HEK293 (cell line): ENCODE measurements around the gene IRF2BPL.

Experiments
- CTCF ChIA-PET: fragments of 350-600 bp; formaldehyde crosslinking; extraction: SDS; loops from one replicate; lab custom pipeline; 2021; ENCODE audit warnings: antibody characterized with exemption; lab: Yijun Ruan, JAX
- POLR2A ChIA-PET: fragments of 300-600 bp; formaldehyde crosslinking; extraction: SDS; loops from one replicate; lab custom pipeline; 2020; ENCODE audit warnings: antibody characterized with exemption, inconsistent platforms; lab: Yijun Ruan, JAX
- H3K27ac ChIP-seq: fragments of 200-500 bp; sonication (Bioruptor generic); 2 replicates; pipeline ENCODE4 v1.5.1; 2014; ENCODE audit warnings: low read depth, low read length, control low read depth, inconsistent platforms; ENCODE audit errors: extremely low read depth
- H3K36me3 ChIP-seq, 2 experiments: fragments of 200-500 bp in 1 of 2; sonication (Bioruptor generic) in 1 of 2; 1 replicate in 1 of 2; 2 replicates in 1 of 2; pipeline ENCODE4 v1.5.1; 2014 to 2017; ENCODE audit warnings: inconsistent platforms in 2 of 2, low read length in 2 of 2; ENCODE audit not compliant: control insufficient read depth in 2 of 2, insufficient read depth in 1 of 2
- H3K4me1 ChIP-seq: fragments of 200-500 bp; sonication (Bioruptor generic); 2 replicates; pipeline ENCODE4 v1.5.1; 2014; ENCODE audit warnings: mild to moderate bottlenecking, low read length, inconsistent platforms; ENCODE audit not compliant: control insufficient read depth, insufficient read depth
- H3K4me3 ChIP-seq: 2 replicates; pipeline ENCODE4 v1.5.1; 2011; ENCODE audit warnings: low read depth, mild to moderate bottlenecking, control low read depth, low read length, moderate library complexity
- H3K9me3 ChIP-seq: fragments of 200-500 bp; sonication (Bioruptor generic); 2 replicates; pipeline ENCODE4 v1.5.1; 2014; ENCODE audit warnings: low read depth, low read length, inconsistent platforms; ENCODE audit not compliant: control insufficient read depth, insufficient read depth
- GLI2 ChIP-seq: fragments of 450-650 bp; formaldehyde crosslinking; IDR thresholded peaks from 2 replicates; pipeline ENCODE4; 2017; ENCODE audit warnings: missing biosample characterization, missing genetic modification characterization, low read depth, borderline replicate concordance
- HOXD13 ChIP-seq: sonication (generic); formaldehyde crosslinking; IDR thresholded peaks from 2 replicates; pipeline ENCODE4 v1.8.0; 2022; ENCODE audit warnings: missing genetic modification reagents, borderline replicate concordance
- KLF17 ChIP-seq: fragments of 450-650 bp; formaldehyde crosslinking; IDR thresholded peaks from 2 replicates; pipeline ENCODE4 v1.5.1; 2016; ENCODE audit warnings: missing biosample characterization, missing genetic modification characterization
- RBAK ChIP-seq: fragments of 450-650 bp; formaldehyde crosslinking; IDR thresholded peaks from 2 replicates; pipeline ENCODE4 v1.5.1; 2016; ENCODE audit warnings: missing biosample characterization, missing genetic modification characterization
- TSHZ1 ChIP-seq: fragments of 450-650 bp; formaldehyde crosslinking; IDR thresholded peaks from 2 replicates; pipeline ENCODE4 v1.5.1; 2016; ENCODE audit warnings: missing biosample characterization, missing genetic modification characterization, borderline replicate concordance
- ZBTB17 ChIP-seq: fragments of 450-650 bp; formaldehyde crosslinking; IDR thresholded peaks from 2 replicates; pipeline ENCODE4 v1.5.1; 2016; ENCODE audit warnings: missing biosample characterization, missing genetic modification characterization
- ZNF10 ChIP-seq: fragments of 450-650 bp; formaldehyde crosslinking; IDR thresholded peaks from 2 replicates; pipeline ENCODE4 v1.5.1; 2017; ENCODE audit warnings: missing biosample characterization, missing genetic modification characterization
- ZNF157 ChIP-seq: fragments of 450-650 bp; formaldehyde crosslinking; IDR thresholded peaks from 2 replicates; pipeline ENCODE4 v1.5.1; 2016; ENCODE audit warnings: missing biosample characterization, missing genetic modification characterization
- ZNF16 ChIP-seq: fragments of 450-650 bp; formaldehyde crosslinking; IDR thresholded peaks from 2 replicates; pipeline ENCODE4 v1.5.1; 2016; ENCODE audit warnings: low read depth, missing biosample characterization, missing genetic modification characterization
- ZNF169 ChIP-seq: fragments of 450-650 bp; formaldehyde crosslinking; IDR thresholded peaks from 2 replicates; pipeline ENCODE4 v1.5.1; 2016; ENCODE audit warnings: missing biosample characterization, missing genetic modification characterization
- ZNF174 ChIP-seq: fragments of 450-650 bp; formaldehyde crosslinking; IDR thresholded peaks from 2 replicates; pipeline ENCODE4 v1.5.0; 2017; ENCODE audit warnings: missing biosample characterization, mild to moderate bottlenecking, missing genetic modification characterization
- ZNF239 ChIP-seq: fragments of 450-650 bp; formaldehyde crosslinking; IDR thresholded peaks from 2 replicates; pipeline ENCODE4 v1.5.1; 2016; ENCODE audit warnings: missing biosample characterization, missing genetic modification characterization
- ZNF292 ChIP-seq: fragments of 450-650 bp; formaldehyde crosslinking; IDR thresholded peaks from 2 replicates; pipeline ENCODE4 v1.5.1; 2016; ENCODE audit warnings: low read depth, missing biosample characterization, missing genetic modification characterization, borderline replicate concordance
- ZNF302 ChIP-seq: fragments of 450-650 bp; formaldehyde crosslinking; IDR thresholded peaks from 2 replicates; pipeline ENCODE4 v1.5.1; 2016; ENCODE audit warnings: missing biosample characterization, missing genetic modification characterization, low read depth
- ZNF311 ChIP-seq: fragments of 450-650 bp; formaldehyde crosslinking; IDR thresholded peaks from 2 replicates; pipeline ENCODE4 v1.5.1; 2017; ENCODE audit warnings: missing biosample characterization, missing genetic modification characterization, borderline replicate concordance
- ZNF354C ChIP-seq: fragments of 450-650 bp; formaldehyde crosslinking; IDR thresholded peaks from 2 replicates; pipeline ENCODE4 v1.5.1; 2016; ENCODE audit warnings: missing biosample characterization, missing genetic modification characterization, low read depth, borderline replicate concordance
- ZNF426 ChIP-seq: fragments of 450-650 bp; formaldehyde crosslinking; IDR thresholded peaks from 2 replicates; pipeline ENCODE4 v1.5.1; 2017; ENCODE audit warnings: missing biosample characterization, missing genetic modification characterization, mild to moderate bottlenecking, inconsistent platforms, moderate library complexity
- ZNF449 ChIP-seq: fragments of 450-650 bp; formaldehyde crosslinking; IDR thresholded peaks from 2 replicates; pipeline ENCODE4 v1.5.1; 2017; ENCODE audit warnings: missing biosample characterization, mild to moderate bottlenecking, missing genetic modification characterization, moderate library complexity
- ZNF544 ChIP-seq: fragments of 450-650 bp; formaldehyde crosslinking; IDR thresholded peaks from 2 replicates; pipeline ENCODE4 v1.5.0; 2017; ENCODE audit warnings: missing biosample characterization, missing genetic modification characterization
- ZNF600 ChIP-seq: fragments of 450-650 bp; formaldehyde crosslinking; IDR thresholded peaks from 2 replicates; pipeline ENCODE4 v1.5.1; 2016; ENCODE audit warnings: missing biosample characterization, missing genetic modification characterization
- ZNF623 ChIP-seq: fragments of 450-650 bp; formaldehyde crosslinking; IDR thresholded peaks from 2 replicates; pipeline ENCODE4 v1.5.1; 2016; ENCODE audit warnings: missing biosample characterization, missing genetic modification characterization
- ZNF639 ChIP-seq: fragments of 450-650 bp; formaldehyde crosslinking; IDR thresholded peaks from 2 replicates; pipeline ENCODE4 v1.5.1; 2016; ENCODE audit warnings: missing biosample characterization, missing genetic modification characterization
- ZNF747 ChIP-seq: fragments of 450-650 bp; formaldehyde crosslinking; IDR thresholded peaks from 2 replicates; pipeline ENCODE4 v1.5.1; 2016; ENCODE audit warnings: missing biosample characterization, missing genetic modification characterization
- ZNF768 ChIP-seq: fragments of 450-650 bp; formaldehyde crosslinking; IDR thresholded peaks from 2 replicates; pipeline ENCODE4 v1.5.1; 2018; ENCODE audit warnings: missing biosample characterization, mild to moderate bottlenecking, missing genetic modification characterization
- ZSCAN16 ChIP-seq: fragments of 450-650 bp; formaldehyde crosslinking; IDR thresholded peaks from 2 replicates; pipeline ENCODE4 v1.5.1; 2016; ENCODE audit warnings: missing biosample characterization, missing genetic modification characterization
- TF ChIP-seq, protein P1 (sequence below): sonication (generic); formaldehyde crosslinking; IDR thresholded peaks from 2 replicates; pipeline ENCODE4 v1.8.1; 2022; ENCODE audit warnings: mild to moderate bottlenecking, moderate library complexity, missing genetic modification reagents
- TF ChIP-seq, protein P2 (sequence below): fragments of 450-650 bp; formaldehyde crosslinking; IDR thresholded peaks from 2 replicates; pipeline ENCODE4 v1.5.1; 2016; ENCODE audit warnings: missing biosample characterization, missing genetic modification characterization

The IRF2BPL gene

GRCh38 chr14:77040741-77041653 is 12.5 kb upstream of the IRF2BPL start:
- CTCF ChIA-PET, result interaction anchor here (0.6 to 1.2 kb wide), 4 partner anchors 12 to 128 kb away, joined by 3 to 7 read pairs (median 4); no protein-coding TSS in a partner anchor
- peak overlapping the region; percentile 29 for H3K4me3 ChIP-seq
- H3K36me3 ChIP-seq, result no peaks in the 10 kb centered on the region
- peak overlapping the region; percentile 96 for H3K27ac ChIP-seq
- H3K9me3 ChIP-seq, result no peaks in the 10 kb centered on the region
- POLR2A ChIA-PET, result interaction anchor here (0.7 to 4.0 kb wide), 8 partner anchors 9 to 122 kb away, joined by 3 to 42 read pairs (median 5); partner anchors contain the start of gene IRF2BPL
- peaks cover 74% of the 10 kb centered on the region for H3K4me1 ChIP-seq
- TF ChIP-seq HOXD13 (CRISPR knock-in tag) (no peak), ZNF292 (tag by site-specific recombination) (no peak), ZNF16 (no peak), ZNF354C (tag by site-specific recombination) (no peak), RBAK (tag by site-specific recombination) (no peak), ZNF623 (tag by site-specific recombination) (no peak), ZNF157 (tag by site-specific recombination) (no peak), ZNF10 (tag by site-specific recombination) (no peak), TSHZ1 (no peak), ZBTB17 (tag by site-specific recombination) (peak; percentile 49; the same call in 1 of the 2 replicates), ZNF449 (tag by site-specific recombination) (no peak), ZNF302 (tag by site-specific recombination) (no peak), KLF17 (tag by site-specific recombination) (no peak; the same call in 1 of the 2 replicates), ZNF239 (tag by site-specific recombination) (no peak), ZNF174 (tag by site-specific recombination) (no peak), ZNF768 (tag by site-specific recombination) (no peak), ZNF311 (tag by site-specific recombination) (no peak), ZNF747 (no peak), GLI2 (tag by site-specific recombination) (no peak), ZNF600 (tag by site-specific recombination) (no peak), ZNF544 (tag by site-specific recombination) (no peak), ZNF639 (tag by site-specific recombination) (no peak; the same call in 1 of the 2 replicates), ZSCAN16 (no peak), ZNF426 (tag by site-specific recombination) (no peak), ZNF169 (tag by site-specific recombination) (no peak)
- TF ChIP-seq, protein P1, sequence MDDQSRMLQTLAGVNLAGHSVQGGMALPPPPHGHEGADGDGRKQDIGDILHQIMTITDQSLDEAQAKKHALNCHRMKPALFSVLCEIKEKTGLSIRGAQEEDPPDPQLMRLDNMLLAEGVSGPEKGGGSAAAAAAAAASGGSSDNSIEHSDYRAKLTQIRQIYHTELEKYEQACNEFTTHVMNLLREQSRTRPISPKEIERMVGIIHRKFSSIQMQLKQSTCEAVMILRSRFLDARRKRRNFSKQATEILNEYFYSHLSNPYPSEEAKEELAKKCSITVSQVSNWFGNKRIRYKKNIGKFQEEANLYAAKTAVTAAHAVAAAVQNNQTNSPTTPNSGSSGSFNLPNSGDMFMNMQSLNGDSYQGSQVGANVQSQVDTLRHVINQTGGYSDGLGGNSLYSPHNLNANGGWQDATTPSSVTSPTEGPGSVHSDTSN (CRISPR knock-in tag), result no peak
- TF ChIP-seq, protein P2, sequence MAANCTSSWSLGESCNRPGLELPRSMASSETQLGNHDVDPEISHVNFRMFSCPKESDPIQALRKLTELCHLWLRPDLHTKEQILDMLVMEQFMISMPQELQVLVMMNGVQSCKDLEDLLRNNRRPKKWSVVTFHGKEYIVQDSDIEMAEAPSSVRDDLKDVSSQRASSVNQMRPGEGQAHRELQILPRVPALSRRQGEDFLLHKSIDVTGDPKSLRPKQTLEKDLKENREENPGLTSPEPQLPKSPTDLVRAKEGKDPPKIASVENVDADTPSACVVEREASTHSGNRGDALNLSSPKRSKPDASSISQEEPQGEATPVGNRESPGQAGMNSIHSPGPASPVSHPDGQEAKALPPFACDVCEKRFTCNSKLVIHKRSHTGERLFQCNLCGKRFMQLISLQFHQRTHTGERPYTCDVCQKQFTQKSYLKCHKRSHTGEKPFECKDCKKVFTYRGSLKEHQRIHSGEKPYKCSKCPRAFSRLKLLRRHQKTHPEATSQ (tag by site-specific recombination), result no peak
